Neural cell (in vitro differentiated cells): ENCODE results near the gene ERGIC2. TPM values are rescaled to one million over a fixed set of nuclear protein-coding genes. Genes with fewer than 3 reads are reported as not detected.

Experiments used
- H2AFZ ChIP-seq: fragments of 200-600, 300-800 bp; sonication (generic), shearing (Covaris generic); 2 replicates; pipeline ENCODE4 v1.6.0; 2014; ENCODE audit warnings: low read depth, mild to moderate bottlenecking, antibody characterized with exemption, low read length, moderate library complexity
- H3F3A ChIP-seq: fragments of 200-600 bp; shearing (Covaris generic); 2 replicates; pipeline ENCODE4 v1.6.1; 2016; ENCODE audit warnings: mild to moderate bottlenecking, moderate library complexity, mixed read lengths, antibody characterized with exemption, low read length; ENCODE audit not compliant: insufficient read depth, poor library complexity, severe bottlenecking
- H3K27ac ChIP-seq: fragments of 200-600, 300-800 bp; sonication (generic), shearing (Covaris generic); 2 replicates; pipeline ENCODE4 v1.5.1; 2014; ENCODE audit warnings: mild to moderate bottlenecking, low read length, moderate library complexity
- H3K27me3 ChIP-seq: fragments of 300-800, 200-600 bp; sonication (generic), shearing (Covaris generic); 2 replicates; pipeline ENCODE4 v1.6.0; 2014; ENCODE audit warnings: mild to moderate bottlenecking, low read depth, low read length, moderate library complexity; ENCODE audit not compliant: insufficient read depth
- H3K36me3 ChIP-seq: fragments of 300-800, 200-600 bp; sonication (generic), shearing (Covaris generic); 2 replicates; pipeline ENCODE4 v1.5.1; 2014; ENCODE audit warnings: mild to moderate bottlenecking, antibody characterized with exemption, low read length, moderate library complexity; ENCODE audit not compliant: insufficient read depth
- H3K4me2 ChIP-seq: fragments of 300-800, 200-600 bp; sonication (generic), shearing (Covaris generic); 2 replicates; pipeline ENCODE4 v1.6.0; 2014; ENCODE audit warnings: mild to moderate bottlenecking, low read length
- H3K4me3 ChIP-seq: fragments of 300-800, 200-600 bp; sonication (generic), shearing (Covaris generic); 2 replicates; pipeline ENCODE4 v1.5.1; 2014; ENCODE audit warnings: mild to moderate bottlenecking, low read length, moderate library complexity
- H3K79me2 ChIP-seq: fragments of 200-600 bp; shearing (Covaris generic); replicated peaks from 2 replicates; pipeline ENCODE4 v1.6.0; 2014; ENCODE audit warnings: mild to moderate bottlenecking, low read length, moderate library complexity; ENCODE audit not compliant: insufficient read depth
- H3K9ac ChIP-seq: fragments of 300-800, 200-600 bp; sonication (generic), shearing (Covaris generic); 2 replicates; pipeline ENCODE4 v1.6.1; 2016; ENCODE audit warnings: mild to moderate bottlenecking, low read length, mixed read lengths
- H3K9me2 ChIP-seq: fragments of 200-600 bp; shearing (Covaris generic); 2 replicates; pipeline ENCODE4 v1.6.1; 2016; ENCODE audit warnings: mild to moderate bottlenecking, low read length, mixed read lengths; ENCODE audit not compliant: insufficient read depth
- H3K9me3 ChIP-seq: fragments of 200-600, 300-800 bp; sonication (generic), shearing (Covaris generic); 2 replicates; pipeline ENCODE4 v1.6.1; 2016; ENCODE audit warnings: mild to moderate bottlenecking, mixed run types, low read length, moderate library complexity, mixed read lengths
- H4K20me1 ChIP-seq: fragments of 200-600 bp; shearing (Covaris generic); 2 replicates; pipeline ENCODE4 v1.6.1; 2016; ENCODE audit warnings: mild to moderate bottlenecking, mixed run types; ENCODE audit not compliant: insufficient read depth
- CTCF ChIP-seq: fragments of 450-650 bp; IDR thresholded peaks from 2 replicates; pipeline ENCODE4 v1.5.1; 2014; ENCODE audit warnings: antibody characterized with exemption, mild to moderate bottlenecking, moderate library complexity; ENCODE audit not compliant: poor library complexity, severe bottlenecking
- EP300 ChIP-seq: fragments of 450-650 bp; conservative IDR thresholded peaks from 2 replicates; pipeline ENCODE4 v1.6.1; 2014; ENCODE audit warnings: antibody characterized with exemption, mild to moderate bottlenecking, moderate library complexity; ENCODE audit not compliant: poor library complexity, severe bottlenecking
- EZH2 ChIP-seq: fragments of 200-600, 300-800 bp; shearing (Covaris generic), sonication (generic); IDR thresholded peaks from 2 replicates; pipeline ENCODE4 v1.6.1; 2014; ENCODE audit warnings: antibody characterized with exemption, low read length, borderline replicate concordance, mild to moderate bottlenecking; ENCODE audit not compliant: insufficient read depth, poor library complexity, severe bottlenecking
- MXI1 ChIP-seq: fragments of 450-650 bp; conservative IDR thresholded peaks from 2 replicates; pipeline ENCODE4 v1.6.1; 2014; ENCODE audit warnings: antibody characterized with exemption, mild to moderate bottlenecking; ENCODE audit not compliant: poor library complexity, severe bottlenecking
- POLR2AphosphoS5 ChIP-seq: IDR thresholded peaks from 2 replicates; pipeline ENCODE4 v1.6.1; 2012
- RAD21 ChIP-seq: fragments of 450-650 bp; conservative IDR thresholded peaks from 2 replicates; pipeline ENCODE4 v1.6.1; 2014; ENCODE audit warnings: antibody characterized with exemption, mild to moderate bottlenecking, moderate library complexity
- SMC3 ChIP-seq: fragments of 450-650 bp; conservative IDR thresholded peaks from 2 replicates; pipeline ENCODE4 v1.6.1; 2014; ENCODE audit warnings: antibody characterized with exemption, mild to moderate bottlenecking, moderate library complexity; ENCODE audit not compliant: poor library complexity
- TAF1 ChIP-seq: IDR thresholded peaks from 2 replicates; pipeline ENCODE4 v1.6.1; 2012; ENCODE audit warnings: low read depth
- polyA plus RNA-seq: library from polyadenylated mRNA; depleted of rRNA; stranded (reverse); fragments of >200 nt; gene quantifications from 2 replicates; pipeline ENCODE4 v1.2.3, GENCODE V29; 2014
- TF ChIP-seq, protein P1 (sequence below): IDR thresholded peaks from 2 replicates; pipeline ENCODE4 v1.6.1; 2012; ENCODE audit warnings: borderline replicate concordance

The ERGIC2 gene
- polyA plus RNA-seq, 1 donor from 2014 or later: 106 TPM

GRCh38 chr12:29425722-29426121, 44.8 kb upstream of the ERGIC2 start:
- Histone ChIP-seq H3K9me3 (no peaks in the 10 kb centered on the region), H3F3A (no peaks in the 10 kb centered on the region), H3K27me3 (no peaks in the 10 kb centered on the region), H3K36me3 (no peaks in the 10 kb centered on the region), H3K79me2 (no peaks in the 10 kb centered on the region), H4K20me1 (no peaks in the 10 kb centered on the region), H3K9ac (no peak overlapping the region), H2AFZ (no peak overlapping the region), H3K4me2 (no peak overlapping the region), H3K4me3 (no peak overlapping the region), H3K9me2 (no peaks in the 10 kb centered on the region), H3K27ac (no peak overlapping the region)
- no peak for TF ChIP-seq TAF1
- TF ChIP-seq MXI1: no peak
- TF ChIP-seq CTCF: no peak

DNA sequence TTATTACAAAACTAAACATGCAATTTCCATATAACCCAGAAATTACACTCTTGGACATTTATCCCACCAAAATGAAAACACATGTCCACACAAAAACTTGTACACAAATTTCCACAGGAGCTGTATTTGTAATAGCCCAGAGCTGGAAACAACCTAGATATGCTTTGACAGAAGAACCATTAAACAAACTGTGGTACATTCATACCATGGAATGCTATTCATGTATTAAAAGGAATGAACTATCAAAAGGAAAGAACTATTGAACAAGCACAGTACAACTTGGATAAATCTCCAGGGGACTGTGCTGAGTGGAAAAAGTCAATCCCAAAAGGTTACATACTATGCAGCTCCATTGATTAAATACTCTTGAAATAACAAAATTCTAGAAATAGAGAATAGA, 35.8 kb upstream of the ERGIC2 start:
- Histone ChIP-seq H3K9me2 (no peaks in the 10 kb centered on the region), H3K4me2 (no peak overlapping the region), H3K36me3 (no peaks in the 10 kb centered on the region), H3K9me3 (no peaks in the 10 kb centered on the region), H3F3A (no peaks in the 10 kb centered on the region), H4K20me1 (no peaks in the 10 kb centered on the region), H3K27ac (no peak overlapping the region), H3K9ac (no peak overlapping the region), H3K27me3 (no peaks in the 10 kb centered on the region), H3K79me2 (no peaks in the 10 kb centered on the region), H2AFZ (no peak overlapping the region), H3K4me3 (no peak overlapping the region)
- TF ChIP-seq SMC3 (no peak), CTCF (no peak), EZH2 (no peak), POLR2AphosphoS5 (no peak), EP300 (no peak), TAF1 (no peak), RAD21 (no peak), MXI1 (no peak)
- TF ChIP-seq, protein P1, sequence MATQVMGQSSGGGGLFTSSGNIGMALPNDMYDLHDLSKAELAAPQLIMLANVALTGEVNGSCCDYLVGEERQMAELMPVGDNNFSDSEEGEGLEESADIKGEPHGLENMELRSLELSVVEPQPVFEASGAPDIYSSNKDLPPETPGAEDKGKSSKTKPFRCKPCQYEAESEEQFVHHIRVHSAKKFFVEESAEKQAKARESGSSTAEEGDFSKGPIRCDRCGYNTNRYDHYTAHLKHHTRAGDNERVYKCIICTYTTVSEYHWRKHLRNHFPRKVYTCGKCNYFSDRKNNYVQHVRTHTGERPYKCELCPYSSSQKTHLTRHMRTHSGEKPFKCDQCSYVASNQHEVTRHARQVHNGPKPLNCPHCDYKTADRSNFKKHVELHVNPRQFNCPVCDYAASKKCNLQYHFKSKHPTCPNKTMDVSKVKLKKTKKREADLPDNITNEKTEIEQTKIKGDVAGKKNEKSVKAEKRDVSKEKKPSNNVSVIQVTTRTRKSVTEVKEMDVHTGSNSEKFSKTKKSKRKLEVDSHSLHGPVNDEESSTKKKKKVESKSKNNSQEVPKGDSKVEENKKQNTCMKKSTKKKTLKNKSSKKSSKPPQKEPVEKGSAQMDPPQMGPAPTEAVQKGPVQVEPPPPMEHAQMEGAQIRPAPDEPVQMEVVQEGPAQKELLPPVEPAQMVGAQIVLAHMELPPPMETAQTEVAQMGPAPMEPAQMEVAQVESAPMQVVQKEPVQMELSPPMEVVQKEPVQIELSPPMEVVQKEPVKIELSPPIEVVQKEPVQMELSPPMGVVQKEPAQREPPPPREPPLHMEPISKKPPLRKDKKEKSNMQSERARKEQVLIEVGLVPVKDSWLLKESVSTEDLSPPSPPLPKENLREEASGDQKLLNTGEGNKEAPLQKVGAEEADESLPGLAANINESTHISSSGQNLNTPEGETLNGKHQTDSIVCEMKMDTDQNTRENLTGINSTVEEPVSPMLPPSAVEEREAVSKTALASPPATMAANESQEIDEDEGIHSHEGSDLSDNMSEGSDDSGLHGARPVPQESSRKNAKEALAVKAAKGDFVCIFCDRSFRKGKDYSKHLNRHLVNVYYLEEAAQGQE: no peak
